GM18951 (cell line): Measurements from ENCODE around the gene HAO1.

ENCODE experiments used
- POLR2A ChIP-seq: IDR thresholded peaks from 4 replicates; pipeline ENCODE4 v1.6.1; 2011; ENCODE audit warnings: mild to moderate bottlenecking; ENCODE audit not compliant: insufficient read length, insufficient read depth; ENCODE audit errors: extremely low read depth
- in situ Hi-C: fragments of 300-500 bp; cut with MboI; formaldehyde crosslinking; loops from one replicate; pipeline ENCODE4 v1.12.0; 2022; ENCODE audit warnings: low sequenced_read_pairs, mixed read lengths, inconsistent platforms; ENCODE audit not compliant: unreplicated experiment

HAO1 gene

GRCh38 chr20:7903429-7903828, 36.8 kb downstream of the HAO1 start:
- TF ChIP-seq POLR2A = no peak
- in situ Hi-C loops = no loop called here

DNA sequence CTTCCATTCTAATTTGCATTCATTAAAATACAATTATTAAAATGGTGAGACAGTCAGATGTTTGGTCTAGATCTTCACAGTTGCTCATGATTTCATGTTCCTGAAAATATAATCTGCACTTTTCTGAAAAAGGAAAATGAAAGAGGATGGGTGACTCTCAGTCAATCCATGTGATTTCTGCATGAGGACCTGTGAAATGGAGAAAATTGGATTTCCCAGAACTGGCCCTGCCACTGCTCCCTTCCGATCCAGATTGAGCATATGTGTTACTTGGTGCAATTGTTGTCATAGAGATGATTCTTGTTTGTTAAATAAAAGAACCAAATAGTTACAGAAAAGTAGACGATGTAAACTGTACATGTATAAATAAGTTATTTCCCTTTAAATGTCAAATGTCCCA, 37.4 kb downstream of the HAO1 start:
- in situ Hi-C loops = no loop called here
- no peak for TF ChIP-seq POLR2A

GRCh38 chr20:7897781-7898364, 42.4 kb downstream of the HAO1 start:
- in situ Hi-C loops = loop anchor here (25.0 kb wide), 1 partner anchor 1736 kb away; no protein-coding TSS in a partner anchor
- no peak for TF ChIP-seq POLR2A

DNA sequence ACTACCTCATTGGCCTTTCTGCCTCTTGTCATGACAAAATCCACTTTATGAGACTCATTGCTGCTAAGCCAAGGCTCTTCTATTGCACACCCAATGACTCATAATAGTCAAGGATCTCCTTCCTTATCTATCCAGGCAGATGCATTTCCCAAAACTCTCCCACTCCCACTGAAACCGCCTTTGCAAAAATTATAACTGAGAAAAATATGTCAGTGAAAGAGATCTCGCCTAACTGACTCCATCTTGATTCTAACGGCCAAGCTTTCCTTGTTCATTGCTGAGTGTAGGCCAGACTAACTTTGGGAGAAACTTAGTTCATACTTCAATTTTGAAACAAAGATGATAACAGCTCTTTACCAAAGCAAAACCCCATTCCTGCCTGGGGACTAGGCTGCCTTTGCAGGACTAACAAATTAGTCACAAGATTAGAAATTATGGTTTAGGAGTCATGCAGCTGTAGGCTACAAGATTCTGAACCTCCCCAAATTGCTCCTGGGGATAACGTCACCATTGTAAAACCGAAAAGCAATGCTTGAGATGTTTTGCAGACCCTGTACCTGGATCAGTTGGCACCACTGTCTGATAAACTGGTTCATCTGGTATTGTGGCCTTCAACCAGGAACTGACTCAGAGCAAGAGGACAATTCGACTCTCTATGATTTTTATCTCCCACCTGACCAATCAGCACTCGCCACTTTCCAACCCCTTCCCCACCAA, 47.1 kb downstream of the HAO1 start:
- in situ Hi-C loops = loop anchor here (25.0 kb wide), 1 partner anchor 1731 kb away; no protein-coding TSS in a partner anchor

DNA sequence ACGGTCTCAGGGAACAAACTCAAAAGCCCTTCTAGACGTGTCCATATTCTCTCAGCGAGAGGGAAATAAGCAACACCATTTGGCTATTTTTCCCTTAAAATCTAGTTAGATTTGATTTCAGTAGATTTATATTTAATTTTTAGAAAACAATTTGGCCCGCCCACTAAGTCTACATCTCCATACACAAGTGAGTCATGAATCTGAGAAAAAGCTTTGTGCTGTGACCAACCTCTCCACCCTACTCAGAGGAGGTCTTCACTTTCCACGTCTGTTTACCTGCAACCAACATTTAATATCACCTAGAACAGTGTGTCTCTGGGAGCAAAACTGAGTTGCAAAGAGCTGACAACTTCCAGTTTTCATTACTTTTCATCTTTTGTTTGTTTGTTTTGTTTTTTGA, 48.6 kb downstream of the HAO1 start:
- TF ChIP-seq POLR2A = no peak
- in situ Hi-C loops = loop anchor here (25.0 kb wide), 1 partner anchor 1729 kb away; no protein-coding TSS in a partner anchor

More for the DNA sequence above, 47.1 kb downstream of the HAO1 start:
- TF ChIP-seq POLR2A = no peak

- no peak for TF ChIP-seq POLR2A
- in situ Hi-C loops = loop anchor here (25.0 kb wide), 1 partner anchor 1727 kb away; no protein-coding TSS in a partner anchor
Measured at GRCh38 chr20:7889736-7890135, 50.5 kb downstream of the HAO1 start.

GRCh38 chr20:7883741-7884140, 56.5 kb downstream of the HAO1 start:
- in situ Hi-C loops = loop anchor here (25.0 kb wide), 1 partner anchor 1721 kb away; no protein-coding TSS in a partner anchor
- TF ChIP-seq POLR2A = no peak

DNA sequence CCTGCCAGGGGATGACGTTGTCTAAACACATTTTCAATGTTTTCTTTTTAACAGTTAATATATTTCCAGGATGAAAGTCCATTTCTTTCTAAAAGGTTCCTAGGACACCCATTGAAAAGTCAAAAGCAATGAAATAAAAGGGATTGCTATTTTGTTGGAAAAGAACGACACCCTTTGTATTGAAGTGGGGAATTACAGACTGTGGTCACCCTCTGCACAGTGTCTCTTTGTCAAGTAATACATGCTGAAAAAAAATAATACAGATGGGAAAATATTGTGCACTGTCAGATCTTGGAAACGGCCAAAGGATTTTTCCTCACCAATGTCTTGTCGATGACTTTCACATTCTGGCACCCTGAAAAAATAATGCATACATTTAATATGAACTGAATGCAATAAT, 56.9 kb downstream of the HAO1 start:
- in situ Hi-C loops = loop anchor here (25.0 kb wide), 1 partner anchor 1721 kb away; no protein-coding TSS in a partner anchor
- TF ChIP-seq POLR2A = no peak

- TF ChIP-seq POLR2A = no peak
- in situ Hi-C loops = loop anchor here (25.0 kb wide), 1 partner anchor 1720 kb away; no protein-coding TSS in a partner anchor
Measured at GRCh38 chr20:7882076-7882475, 58.2 kb downstream of the HAO1 start.

- in situ Hi-C loops = loop anchor here (25.0 kb wide), 1 partner anchor 1719 kb away; no protein-coding TSS in a partner anchor
- TF ChIP-seq POLR2A = no peak
Measured at GRCh38 chr20:7881551-7881950, 58.7 kb downstream of the HAO1 start.

DNA sequence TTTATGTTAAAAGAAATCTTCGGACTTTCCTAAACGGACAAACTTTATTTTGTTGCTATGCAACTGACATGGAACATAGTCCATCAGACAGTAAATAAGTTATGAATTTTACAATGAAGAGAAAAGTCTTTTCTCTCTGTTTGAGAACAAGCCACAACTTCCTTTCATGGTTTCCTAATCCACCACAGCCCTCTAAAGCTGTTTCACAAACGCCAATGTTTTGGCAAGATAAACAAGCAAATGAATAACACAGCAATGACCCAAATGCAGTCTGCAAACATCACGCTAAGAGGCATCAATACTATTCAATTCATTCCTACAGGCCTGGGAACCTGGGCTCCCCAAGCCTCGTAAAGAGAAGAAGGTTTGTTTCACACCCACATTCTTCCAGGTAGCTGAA, 60.4 kb downstream of the HAO1 start:
- TF ChIP-seq POLR2A = no peak

DNA sequence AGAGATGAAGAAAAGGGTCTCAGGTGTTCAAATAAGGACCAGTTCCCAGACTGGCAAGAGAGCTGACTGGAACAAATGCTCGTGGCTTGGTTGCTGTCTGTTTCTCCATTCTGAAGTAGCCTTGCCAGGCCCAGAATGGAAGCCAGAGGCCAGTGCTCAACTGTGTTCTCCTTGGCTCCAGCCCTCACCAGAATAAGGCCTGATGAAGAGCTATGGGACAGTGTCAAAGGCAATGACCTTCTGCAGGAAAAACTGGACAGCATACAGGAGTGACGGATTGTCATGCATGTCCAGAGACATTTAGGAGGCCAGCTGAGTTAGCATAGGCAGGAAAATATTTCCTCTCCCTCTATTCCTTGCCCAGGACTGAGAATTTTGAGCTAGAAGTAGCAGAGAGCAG, 72.2 kb downstream of the HAO1 start:
- in situ Hi-C loops = loop anchor here (25.0 kb wide), 1 partner anchor 1031 kb away; no protein-coding TSS in a partner anchor
- no peak for TF ChIP-seq POLR2A

More for the DNA sequence above, 60.4 kb downstream of the HAO1 start:
- in situ Hi-C loops = loop anchor here (25.0 kb wide), 1 partner anchor 1718 kb away; no protein-coding TSS in a partner anchor

DNA sequence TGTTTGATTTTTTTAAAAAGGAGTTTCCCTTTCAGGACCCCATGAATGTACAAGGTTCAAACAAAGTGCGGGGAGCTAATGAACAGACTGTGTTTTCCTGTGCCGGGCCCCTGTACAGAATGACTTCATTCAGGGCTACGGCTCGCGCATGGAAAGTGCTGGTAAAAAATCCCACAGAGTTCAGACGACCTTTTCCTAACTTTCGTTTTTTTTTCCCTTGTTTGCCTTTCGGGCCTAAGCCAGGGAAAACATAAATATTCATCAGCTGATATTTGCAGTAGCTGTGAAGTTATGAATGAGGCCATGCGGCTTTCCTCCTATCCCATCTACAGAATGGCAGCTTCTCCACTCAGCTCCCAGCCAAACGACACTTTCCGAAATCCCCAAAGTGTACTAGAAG, 74.0 kb downstream of the HAO1 start:
- in situ Hi-C loops = loop anchor here (25.0 kb wide), 1 partner anchor 1029 kb away; no protein-coding TSS in a partner anchor
- no peak for TF ChIP-seq POLR2A
